ENCODE measurements around the gene NFIA.
"Not testable (repeated sequence)": the region's sequence is repeated elsewhere in the genome, so short reads cannot be mapped to it uniquely, and the experiment has no call there.

NFIA gene

DNA sequence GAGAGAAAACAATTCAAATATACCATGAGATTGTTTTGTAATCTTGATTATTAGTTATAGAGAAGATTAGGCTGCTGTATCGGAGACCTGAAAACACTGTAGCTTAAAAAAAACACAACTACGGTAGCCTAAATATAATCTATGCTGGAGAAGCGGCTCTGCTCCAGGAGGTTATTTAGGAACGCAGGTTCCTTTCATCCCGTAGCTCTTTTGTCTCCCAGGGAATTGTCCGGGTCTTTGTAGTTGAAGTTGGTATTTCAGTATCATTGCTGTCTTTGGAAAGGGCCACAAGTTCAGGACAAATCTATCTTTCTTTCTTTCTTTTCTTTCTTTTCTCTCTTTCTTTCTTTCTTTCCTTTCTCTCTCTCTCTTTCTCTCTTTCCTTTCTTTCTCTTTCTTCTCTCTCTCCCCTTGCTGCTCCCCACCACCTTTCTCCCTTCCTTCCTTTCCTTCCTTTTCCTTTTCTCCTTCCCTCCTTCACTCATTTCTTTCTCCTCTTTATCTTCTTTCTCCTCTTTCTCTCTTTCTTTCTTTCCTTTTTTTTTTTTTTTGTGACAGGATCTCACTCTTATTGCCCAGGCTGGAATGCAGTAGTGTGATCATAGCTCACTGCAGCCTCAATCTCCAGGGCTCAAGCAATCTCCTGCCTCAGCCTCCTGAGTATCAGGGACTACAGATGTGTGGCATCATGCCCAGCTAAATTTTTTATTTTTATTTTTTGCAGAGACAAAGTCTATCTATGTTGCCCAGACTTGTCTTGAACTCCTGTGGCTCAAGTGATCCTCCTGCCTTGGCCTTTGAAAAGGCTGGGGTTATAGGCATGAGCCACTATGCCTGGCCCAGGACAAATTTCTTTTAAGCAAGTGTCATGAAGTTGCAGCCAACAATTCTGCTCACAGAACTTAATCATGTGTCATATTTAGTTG lies 10.9 kb upstream of the NFIA start:
- Histone ChIP-seq H3K27me3 (peaks cover 0 to 36% (median 16%) of the 10 kb centered on the region in 11 experiments; a peak in 21 of 22 replicates), H3K4me3 (no peak overlapping the region), H3K9me3 (replicated peaks in 1 of 11) (no peaks in the 10 kb centered on the region), H3K4me2 (no peak overlapping the region), H4K20me1 (peaks cover 0 to 4% (median 0%) of the 10 kb centered on the region in 11 experiments; a peak in 3 of 22 replicates), H3K9ac (no peak overlapping the region), H3K4me1 (peaks cover 0 to 1% (median 0%) of the 10 kb centered on the region in 10 experiments; a peak in 3 of 20 replicates), H3K27ac (no peak overlapping the region), H3K36me3 (no peaks in the 10 kb centered on the region)
- TF ChIP-seq Cebpa-rat (IDR thresholded peaks at IDR 0.05), result no peak

- Histone ChIP-seq H3K4me1 (peaks cover 0 to 20% (median 8%) of the 10 kb centered on the region in 10 experiments; a peak in 15 of 20 replicates), H3K27me3 (peaks cover 5 to 60% (median 40%) of the 10 kb centered on the region in 11 experiments), H4K20me1 (peaks cover 0 to 28% (median 0%) of the 10 kb centered on the region in 11 experiments; a peak in 7 of 22 replicates), H3K9me3 (replicated peaks in 1 of 11) (no peaks in the 10 kb centered on the region), H3K36me3 (no peaks in the 10 kb centered on the region), H3K4me2 (no peak overlapping the region), H3K9ac (no peak overlapping the region), H3K4me3 (no peak overlapping the region), H3K27ac (no peak overlapping the region)
- TF ChIP-seq Cebpa-rat (IDR thresholded peaks at IDR 0.05), result no peak
Measured at GRCh38 chr1:61073871-61074270, 8.5 kb upstream of the NFIA start.

DNA sequence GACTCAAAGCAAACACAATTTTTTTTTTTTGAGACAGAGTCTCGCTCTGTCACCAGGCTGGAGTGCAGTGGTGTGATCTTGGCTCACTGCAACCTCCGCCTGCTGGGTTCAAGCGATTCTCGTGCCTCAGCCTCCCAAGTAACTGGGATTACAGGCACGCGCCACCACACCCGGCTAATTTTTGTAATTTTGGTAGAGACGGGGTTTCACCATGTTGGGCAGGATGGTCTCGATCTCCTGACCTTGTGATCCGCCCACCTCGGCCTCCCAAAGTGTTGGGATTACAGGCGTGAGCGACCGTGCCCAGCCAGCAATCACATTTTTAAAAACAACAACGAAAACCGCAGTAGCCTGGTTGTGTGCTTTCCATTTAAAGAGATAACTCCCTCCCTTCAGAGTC lies 6.5 kb upstream of the NFIA start:
- Histone ChIP-seq H3K4me1 (peaks cover 0 to 25% (median 11%) of the 10 kb centered on the region in 10 experiments; a peak in 15 of 20 replicates), H4K20me1 (peaks cover 0 to 47% (median 17%) of the 10 kb centered on the region in 11 experiments; a peak in 15 of 22 replicates), H3K27me3 (peaks cover 24 to 72% (median 59%) of the 10 kb centered on the region in 11 experiments)
- not testable (repeated sequence) for H3K4me2 ChIP-seq; H3K4me3 ChIP-seq; H3K9ac ChIP-seq; H3K36me3 ChIP-seq; H3K27ac ChIP-seq; H3K9me3 ChIP-seq (replicated peaks in 1 of 11)

GRCh38 chr1:61076728-61077675 lies 5.4 kb upstream of the NFIA start:
- Histone ChIP-seq H3K4me3 (peak overlapping the region; percentile 52 to 71 (median 59)), H3K27ac (peak overlapping the region in 8 of 11 experiments; percentile 9 to 68 (median 27); a peak in 12 of 22 replicates)

GRCh38 chr1:61077676-61078541 lies 4.5 kb upstream of the NFIA start:
- peak overlapping the region; percentile 65 to 92 (median 81) for H3K4me2 ChIP-seq
- peaks cover 43 to 92% (median 80%) of the 10 kb centered on the region in 11 experiments for H3K27me3 ChIP-seq
- no peaks in the 10 kb centered on the region for H3K36me3 ChIP-seq
- H3K4me1 ChIP-seq, result peaks cover 6 to 25% (median 18%) of the 10 kb centered on the region in 10 experiments
- H3K9me3 ChIP-seq (replicated peaks in 1 of 11), result no peaks in the 10 kb centered on the region
- peaks cover 0 to 64% (median 28%) of the 10 kb centered on the region in 11 experiments; a peak in 18 of 22 replicates for H4K20me1 ChIP-seq
- peak overlapping the region in 8 of 11 experiments; percentile 29 to 72 (median 59); a peak in 14 of 22 replicates for H3K9ac ChIP-seq
- H3K27ac ChIP-seq, result peak overlapping the region in 7 of 11 experiments; percentile 9 to 68 (median 31); a peak in 12 of 22 replicates
- peak overlapping the region; percentile 52 to 71 (median 59) for H3K4me3 ChIP-seq
- no peak for TF ChIP-seq Cebpa-rat (IDR thresholded peaks at IDR 0.05)

More at GRCh38 chr1:61076728-61077675, 5.4 kb upstream of the NFIA start:
- no peaks in the 10 kb centered on the region for H3K9me3 ChIP-seq (replicated peaks in 1 of 11)
- H3K9ac ChIP-seq, result peak overlapping the region; percentile 29 to 72 (median 44); a peak in 20 of 22 replicates
- 0 out of 22 replicates have a peak, but pooled peaks of 1 of the 11 experiments have one; percentile 27 for TF ChIP-seq Cebpa-rat (IDR thresholded peaks at IDR 0.05)
- H3K4me2 ChIP-seq, result peak overlapping the region; percentile 65 to 92 (median 81)
- H4K20me1 ChIP-seq, result peaks cover 0 to 58% (median 27%) of the 10 kb centered on the region in 11 experiments; a peak in 16 of 22 replicates
- no peaks in the 10 kb centered on the region for H3K36me3 ChIP-seq
- H3K27me3 ChIP-seq, result peaks cover 36 to 83% (median 71%) of the 10 kb centered on the region in 11 experiments
- peaks cover 0 to 25% (median 14%) of the 10 kb centered on the region in 10 experiments; a peak in 15 of 20 replicates for H3K4me1 ChIP-seq

DNA sequence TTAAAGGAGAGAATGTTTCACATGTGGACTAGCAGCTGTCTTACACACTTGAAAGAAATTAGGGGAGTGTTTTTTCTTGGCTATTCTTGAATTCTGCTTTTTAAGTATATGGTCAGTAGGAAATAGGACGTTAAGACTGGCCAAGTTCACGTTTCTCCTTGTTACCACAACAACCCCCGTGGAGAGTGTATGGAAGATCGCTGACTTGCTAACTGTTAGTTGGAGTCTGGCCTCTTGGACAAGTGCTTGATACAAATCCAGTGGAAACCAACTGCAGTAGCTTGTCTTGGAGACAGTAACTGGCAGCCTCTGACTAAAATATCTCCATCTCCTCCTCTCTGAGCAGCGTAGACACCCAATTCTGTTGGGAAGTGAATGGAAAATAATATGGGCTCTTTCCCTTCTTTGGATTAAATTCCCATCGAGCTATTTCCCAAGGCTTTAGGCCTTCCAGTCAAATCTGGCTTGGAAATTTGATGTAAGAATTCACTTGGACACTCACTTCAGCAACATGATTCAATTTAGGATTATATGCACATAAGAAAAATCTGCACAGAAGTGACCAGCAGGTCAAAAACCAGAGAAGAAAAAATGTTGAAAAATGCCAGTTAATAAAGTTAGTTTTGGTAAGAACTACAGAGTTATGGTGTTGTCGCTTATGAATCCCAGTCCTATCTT lies 3.6 kb upstream of the NFIA start:
- H3K4me3 ChIP-seq, result peak overlapping the region in 3 of 10 experiments; percentile 52 to 62 (median 59); a peak in 5 of 20 replicates
- H3K36me3 ChIP-seq, result no peaks in the 10 kb centered on the region
- H3K27me3 ChIP-seq, result peaks cover 51 to 94% (median 88%) of the 10 kb centered on the region in 11 experiments
- peak overlapping the region in 1 of 11 experiments; percentile 59; a peak in 1 of 22 replicates for H3K9ac ChIP-seq
- H3K4me2 ChIP-seq, result peak overlapping the region in 8 of 11 experiments; percentile 72 to 87 (median 81); a peak in 11 of 22 replicates
- H4K20me1 ChIP-seq, result peaks cover 0 to 72% (median 37%) of the 10 kb centered on the region in 11 experiments; a peak in 18 of 22 replicates
- H3K27ac ChIP-seq, result peak overlapping the region in 2 of 11 experiments; percentile 27 to 40; a peak in 3 of 22 replicates
- no peak for TF ChIP-seq Cebpa-rat (IDR thresholded peaks at IDR 0.05)
- no peaks in the 10 kb centered on the region for H3K9me3 ChIP-seq (replicated peaks in 1 of 11)
- H3K4me1 ChIP-seq, result peaks cover 14 to 31% (median 24%) of the 10 kb centered on the region in 10 experiments

DNA sequence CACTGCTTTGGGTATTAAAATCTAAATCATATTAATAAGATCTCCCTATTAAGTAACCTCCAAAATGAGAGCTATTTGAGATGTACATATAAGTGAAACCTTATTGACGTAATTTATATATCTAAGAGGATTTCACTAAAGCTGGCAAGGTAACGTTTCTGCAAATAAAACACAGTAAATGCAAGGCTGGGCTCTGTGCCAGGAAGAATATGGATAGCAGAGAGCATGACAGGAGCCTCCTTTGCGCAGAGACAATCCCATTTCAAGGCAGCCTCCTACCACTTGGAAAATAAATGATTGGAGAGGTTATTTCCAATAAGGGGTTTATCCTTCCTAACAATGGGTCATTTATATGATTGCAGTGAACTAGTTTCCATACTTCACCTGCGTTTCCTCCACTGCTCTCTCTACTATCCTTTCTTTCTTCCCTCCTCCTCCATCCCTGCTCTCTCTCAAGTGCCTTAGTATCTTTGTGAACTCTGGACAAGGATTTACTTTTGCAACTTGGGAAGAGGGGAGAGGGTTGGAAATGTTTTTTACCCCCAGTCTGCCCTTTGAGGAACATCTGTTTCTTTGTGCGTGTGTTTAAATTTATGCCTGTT lies 3.0 kb upstream of the NFIA start:
- H3K4me2 ChIP-seq, result peak overlapping the region in 2 of 11 experiments; percentile 77 to 81; a peak in 4 of 22 replicates
- no peak for TF ChIP-seq Cebpa-rat (IDR thresholded peaks at IDR 0.05)
- H3K4me3 ChIP-seq, result no peak overlapping the region; a peak in 1 of 20 replicates
- H3K27me3 ChIP-seq, result peaks cover 58 to 100% (median 95%) of the 10 kb centered on the region in 11 experiments
- H3K9me3 ChIP-seq (replicated peaks in 1 of 11), result no peaks in the 10 kb centered on the region
- no peak overlapping the region for H3K27ac ChIP-seq
- H3K4me1 ChIP-seq, result peaks cover 14 to 31% (median 24%) of the 10 kb centered on the region in 10 experiments
- H4K20me1 ChIP-seq, result peaks cover 0 to 78% (median 40%) of the 10 kb centered on the region in 11 experiments; a peak in 18 of 22 replicates
- H3K36me3 ChIP-seq, result no peaks in the 10 kb centered on the region
- no peak overlapping the region for H3K9ac ChIP-seq

Measured in BLaER1 treated with 17β-estradiol and CSF1 and Interleukin-3, amounts not matched to agents 10 nM and 100 nM (cell line).